Endometrial microvascular endothelial cells (primary cell): ENCODE results near the gene OTOP2. TPM values are rescaled to one million over a fixed set of nuclear protein-coding genes. Genes with fewer than 3 reads are reported as not detected.

Experiments used
- in situ Hi-C: cut with HindIII; loops from 2 replicates; pipeline ENCODE4 v1.10.0; 2017; ENCODE audit warnings: low sequenced_read_pairs, low pct_unique_long_range_greater_than_20kb; ENCODE audit errors: inconsistent ontology term
- total RNA-seq: library from RNA; depleted of rRNA; stranded (reverse); fragments of >200 nt; gene quantifications from one replicate; pipeline ENCODE4 v1.2.3, GENCODE V29; 2015; ENCODE audit errors: inconsistent ontology term

OTOP2 gene, protein sequence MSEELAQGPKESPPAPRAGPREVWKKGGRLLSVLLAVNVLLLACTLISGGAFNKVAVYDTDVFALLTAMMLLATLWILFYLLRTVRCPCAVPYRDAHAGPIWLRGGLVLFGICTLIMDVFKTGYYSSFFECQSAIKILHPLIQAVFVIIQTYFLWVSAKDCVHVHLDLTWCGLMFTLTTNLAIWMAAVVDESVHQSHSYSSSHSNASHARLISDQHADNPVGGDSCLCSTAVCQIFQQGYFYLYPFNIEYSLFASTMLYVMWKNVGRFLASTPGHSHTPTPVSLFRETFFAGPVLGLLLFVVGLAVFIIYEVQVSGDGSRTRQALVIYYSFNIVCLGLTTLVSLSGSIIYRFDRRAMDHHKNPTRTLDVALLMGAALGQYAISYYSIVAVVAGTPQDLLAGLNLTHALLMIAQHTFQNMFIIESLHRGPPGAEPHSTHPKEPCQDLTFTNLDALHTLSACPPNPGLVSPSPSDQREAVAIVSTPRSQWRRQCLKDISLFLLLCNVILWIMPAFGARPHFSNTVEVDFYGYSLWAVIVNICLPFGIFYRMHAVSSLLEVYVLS
- not detected for total RNA-seq

- in situ Hi-C loops = no loop called here
Measured at GRCh38 chr17:74924250-74924948, at the start of gene OTOP2. Gene OTOP2 (plus strand): TSS chr17:74924273. CDS start chr17:74924633, 360 bp downstream.

GRCh38 chr17:74874615-74875037 lies 49.4 kb upstream of the OTOP2 start:
- in situ Hi-C loops = no loop called here

DNA sequence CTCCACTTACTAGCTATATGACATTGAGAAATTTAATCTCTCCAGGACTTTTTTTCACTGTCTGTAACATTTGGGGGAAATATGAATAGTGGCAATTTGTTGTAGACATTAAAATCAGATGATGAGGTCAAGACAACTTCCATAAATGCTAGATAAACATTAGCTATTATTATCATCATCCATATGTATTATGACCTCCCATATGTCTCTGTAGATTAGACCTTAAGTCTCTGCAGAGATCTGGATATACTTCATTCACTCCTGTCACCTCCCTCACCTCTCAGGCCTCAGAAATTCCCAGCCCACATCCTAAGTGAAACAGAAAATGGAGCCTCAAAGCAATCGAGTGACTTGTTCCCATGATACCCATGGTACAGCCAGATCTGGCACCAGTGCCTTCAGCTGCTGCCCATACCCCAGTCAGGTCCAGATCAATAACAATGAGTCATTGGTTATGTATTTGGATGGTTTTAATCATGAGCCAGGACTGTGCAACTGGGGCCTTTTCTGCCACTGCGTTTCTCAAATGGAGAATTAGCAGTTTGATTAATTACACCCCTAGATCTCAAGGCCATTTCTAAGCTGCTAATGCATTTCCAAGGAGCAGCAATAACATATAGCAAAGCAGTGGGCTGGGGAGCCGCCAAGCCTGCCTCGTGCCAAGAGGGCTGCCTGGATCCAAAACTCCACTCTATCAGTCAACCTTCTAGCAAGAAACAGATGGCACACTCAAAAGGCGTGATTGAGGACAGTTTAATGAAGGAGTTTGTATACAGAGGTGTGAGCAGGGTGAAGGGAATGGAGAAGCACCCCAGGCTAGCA lies 48.7 kb upstream of the OTOP2 start:
- in situ Hi-C loops = no loop called here

DNA sequence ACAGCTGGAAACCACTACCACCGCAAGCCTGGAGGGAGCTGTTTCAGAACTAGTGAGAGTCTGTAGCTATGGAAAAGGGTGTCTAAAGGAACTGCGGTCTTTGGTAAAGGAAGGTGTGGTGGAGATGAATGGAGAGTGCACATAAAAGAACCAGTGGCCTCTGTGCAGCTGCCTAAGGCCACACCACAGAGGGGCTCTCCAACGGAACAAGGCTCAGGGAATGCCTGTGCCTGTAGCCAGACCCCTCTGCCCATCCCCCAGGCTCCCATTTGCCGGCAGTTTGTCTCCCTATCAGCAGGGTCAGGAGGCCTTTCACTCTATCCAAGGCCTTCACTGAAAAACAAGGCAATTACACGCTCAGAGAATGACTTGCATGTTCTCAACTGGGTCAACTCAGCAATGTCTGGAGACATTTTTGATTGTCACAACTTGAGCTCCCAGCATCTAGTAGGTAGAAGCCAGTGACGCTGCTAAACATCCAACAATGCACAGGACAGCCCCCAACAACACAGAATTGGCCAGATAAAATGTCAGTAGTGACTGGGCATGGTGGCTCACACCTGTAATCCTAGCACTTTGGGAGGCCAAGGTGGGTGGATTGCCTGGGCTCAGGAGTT lies 48.0 kb upstream of the OTOP2 start:
- in situ Hi-C loops = no loop called here

- in situ Hi-C loops = no loop called here
Measured at GRCh38 chr17:74877592-74878548, 46.2 kb upstream of the OTOP2 start.

DNA sequence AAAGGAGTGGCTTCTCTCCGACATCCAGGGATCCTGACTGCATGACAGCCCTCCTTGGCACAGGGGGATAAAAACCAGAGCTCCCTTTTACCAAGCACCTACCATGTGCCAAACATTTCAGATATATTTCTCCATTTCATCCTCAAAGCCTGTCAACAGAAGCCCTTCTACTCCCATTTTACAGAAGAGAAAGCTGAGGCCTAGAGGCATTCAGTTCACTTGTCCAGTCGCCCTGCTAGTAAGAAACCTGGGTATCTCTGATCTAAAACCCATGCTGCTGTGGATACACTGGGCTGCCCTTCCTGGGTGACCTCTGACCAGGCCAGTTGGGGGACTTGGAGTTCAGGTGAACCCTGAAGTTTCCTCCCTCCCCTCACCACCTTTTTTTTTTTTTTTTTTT lies 45.4 kb upstream of the OTOP2 start:
- in situ Hi-C loops = no loop called here

DNA sequence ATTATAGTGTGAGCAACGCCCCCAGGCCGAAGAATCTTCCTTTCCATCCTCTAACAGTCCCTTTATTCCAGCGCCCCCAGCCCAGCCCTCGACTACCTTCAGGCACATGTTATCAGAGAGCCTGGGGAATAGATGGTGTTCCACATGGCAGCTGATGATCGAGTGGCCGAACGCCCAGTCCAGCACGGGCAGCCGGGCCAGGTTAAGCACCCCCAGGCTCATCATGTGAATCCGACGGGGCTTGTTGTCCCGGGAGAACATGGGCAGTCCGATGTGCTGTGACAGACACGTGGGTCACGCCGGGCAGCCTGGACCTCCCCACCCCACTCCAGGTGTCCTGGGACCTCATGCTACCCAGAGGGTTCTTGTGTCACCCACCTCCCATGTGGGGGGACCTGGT lies 44.8 kb upstream of the OTOP2 start:
- in situ Hi-C loops = no loop called here

DNA sequence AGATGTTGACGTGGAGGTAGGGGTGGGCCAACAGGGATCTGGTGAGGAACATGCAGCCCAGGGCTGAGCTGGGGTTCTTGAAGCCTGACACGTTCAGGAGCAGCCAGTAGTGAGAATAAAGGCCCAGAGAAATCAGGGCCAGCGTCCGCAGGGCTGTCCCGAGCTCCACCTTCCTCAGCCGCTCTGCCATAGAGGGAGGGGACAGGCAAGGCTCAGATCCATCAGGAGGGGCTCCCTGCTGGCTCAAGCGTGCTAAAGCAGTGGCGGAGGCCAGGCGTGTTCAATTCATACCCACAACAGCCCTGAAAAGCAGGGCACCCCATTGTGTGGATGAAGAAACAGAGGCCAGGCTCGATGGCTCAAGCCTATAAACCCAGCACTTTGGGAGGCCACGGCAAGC lies 43.0 kb upstream of the OTOP2 start:
- in situ Hi-C loops = no loop called here

- in situ Hi-C loops = no loop called here
Measured at GRCh38 chr17:74882517-74883240, 41.4 kb upstream of the OTOP2 start.

DNA sequence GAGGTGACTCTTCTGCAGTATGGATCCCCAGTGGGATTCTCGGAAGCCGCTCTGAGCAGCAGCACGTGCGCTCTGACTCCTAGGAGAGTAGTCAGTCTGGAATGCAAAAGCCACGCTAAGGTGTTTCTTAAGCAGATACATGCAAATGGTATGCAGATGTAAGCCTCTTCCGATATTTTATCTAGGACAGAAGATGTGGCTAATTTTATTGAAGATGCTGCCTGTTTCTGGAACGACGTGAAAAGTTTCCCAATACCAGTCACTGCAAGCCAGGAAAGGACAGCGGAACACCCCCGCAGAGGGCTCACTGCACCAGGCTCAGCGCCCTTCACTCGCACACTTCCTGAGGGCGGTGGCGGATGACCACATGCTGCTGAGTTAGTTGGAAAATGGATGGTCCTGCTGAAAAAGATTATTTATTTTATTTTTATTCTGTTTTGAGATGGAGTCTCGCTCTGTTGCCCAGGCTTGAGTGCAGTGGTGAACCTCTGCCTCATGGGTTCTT lies 40.8 kb upstream of the OTOP2 start:
- in situ Hi-C loops = no loop called here

DNA sequence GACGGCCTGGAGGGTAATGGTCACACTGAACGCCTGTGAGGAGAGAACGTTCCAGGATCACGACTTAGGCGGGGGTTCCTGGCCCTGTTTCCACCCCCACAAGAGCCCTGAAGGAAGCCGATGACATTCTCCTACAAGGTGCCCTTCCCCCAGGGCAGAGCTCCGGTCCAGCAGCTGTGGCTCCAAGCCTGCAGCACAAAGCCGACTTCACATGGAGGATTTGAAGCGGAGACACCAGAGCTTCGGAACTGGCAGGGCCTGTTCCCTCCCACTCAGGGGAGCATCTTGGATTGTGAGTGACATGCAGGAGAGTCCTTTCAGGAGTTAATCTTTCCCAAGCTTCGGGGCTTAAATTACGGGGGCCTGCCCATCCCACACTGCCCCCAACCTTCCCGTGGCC lies 35.6 kb upstream of the OTOP2 start:
- in situ Hi-C loops = no loop called here

DNA sequence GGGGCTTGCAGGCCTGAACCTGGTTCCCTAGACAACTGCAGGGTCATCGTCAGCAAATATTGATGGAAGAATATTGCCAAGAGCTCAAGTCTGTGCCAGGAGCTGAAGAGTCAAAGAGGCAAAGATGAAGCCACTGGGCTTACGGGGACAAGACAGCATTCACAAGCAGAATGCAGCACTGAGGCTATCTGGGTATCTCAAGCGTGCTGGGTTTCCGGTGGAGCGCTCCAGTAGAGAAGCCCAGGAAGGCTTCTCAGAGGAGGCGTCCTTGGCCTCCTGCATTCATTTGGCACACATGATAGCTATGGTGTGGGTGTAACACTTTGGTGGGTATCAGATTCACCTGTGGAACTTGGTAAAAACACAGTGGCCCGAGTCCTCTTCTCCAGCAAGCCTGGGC lies 33.5 kb upstream of the OTOP2 start:
- in situ Hi-C loops = no loop called here

GRCh38 chr17:74892013-74892841 lies 31.8 kb upstream of the OTOP2 start:
- in situ Hi-C loops = no loop called here

DNA sequence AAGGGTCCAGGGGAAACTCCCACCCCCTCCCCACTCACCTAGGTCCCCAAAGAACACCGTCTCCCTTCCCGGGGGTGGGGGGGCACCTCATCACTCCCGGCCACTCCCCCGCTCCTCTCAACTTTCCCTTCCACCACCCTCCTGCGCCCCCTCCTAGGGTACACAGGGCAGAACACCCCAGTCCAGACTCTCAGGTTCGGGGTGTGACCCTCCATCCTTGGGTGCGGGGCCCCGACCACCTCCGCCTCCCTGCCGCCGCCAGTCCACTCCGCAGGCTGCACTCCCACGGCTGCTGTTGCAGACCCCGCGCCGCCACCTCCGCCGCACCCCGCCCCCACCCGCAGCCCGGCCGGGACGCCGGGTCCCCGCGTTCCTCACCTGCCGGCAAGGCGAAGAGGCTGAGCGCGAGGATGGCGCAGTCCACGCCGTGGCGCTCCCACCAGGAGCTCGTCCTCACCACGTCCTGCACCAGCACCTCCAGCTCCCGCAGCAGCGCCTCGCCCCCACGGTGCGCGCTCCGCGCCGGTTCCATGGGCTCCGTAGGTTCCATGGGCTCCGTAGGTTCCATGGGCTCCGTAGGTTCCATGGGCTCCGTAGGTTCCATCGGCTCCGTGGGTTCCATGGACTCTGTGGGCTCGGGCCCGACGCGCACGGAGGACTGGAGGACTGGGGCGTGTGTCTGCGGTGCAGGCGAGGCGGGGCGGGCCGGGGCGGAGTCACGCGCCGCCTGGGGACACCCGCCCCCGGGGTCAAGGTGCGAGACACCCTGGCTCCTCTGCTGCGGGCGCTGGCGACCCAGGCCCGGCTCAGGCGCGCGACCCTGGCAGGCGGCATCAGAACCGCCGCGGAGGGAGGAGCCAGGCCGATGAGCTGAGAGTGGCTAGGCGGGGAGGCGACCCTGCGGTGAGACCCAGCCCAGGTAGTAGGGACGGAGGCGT lies 30.8 kb upstream of the OTOP2 start, which contains the start of gene FADS6:
Gene FADS6, minus strand, starts transcription at position 660 of the 938 bp plus-strand sequence. Its CDS starts 38 bp downstream, at position 622.
- in situ Hi-C loops = no loop called here
